ENCODE data around the gene ZNF837.

- TF ChIP-seq ZNF384 (IDR thresholded peaks at IDR 0.05) (no peak), SUZ12 (IDR thresholded peaks at IDR 0.05) (no peak), BHLHE40 (IDR thresholded peaks at IDR 0.05; ENCODE audit: borderline replicate concordance) (no peak)
These were observed 35.3 kb downstream of the ZNF837 start for GRCh38 chr19:58345558-58345957.

All from HEK293T (cell line).